GM12891 (cell line): ENCODE measurements around the gene BLM.

ENCODE experiments used
- PAX5 ChIP-seq: IDR thresholded peaks from 2 replicates; pipeline ENCODE4 v1.6.1; 2011; ENCODE audit warnings: low read length, moderate library complexity, mild to moderate bottlenecking; ENCODE audit not compliant: insufficient read depth, severe bottlenecking
- POLR2A ChIP-seq: IDR thresholded peaks from 2 replicates; pipeline ENCODE4 v1.6.1; 2011; ENCODE audit warnings: low read depth, low read length, control low read depth
- TAF1 ChIP-seq: IDR thresholded peaks from 2 replicates; pipeline ENCODE4 v1.6.1; 2011; ENCODE audit warnings: low read depth, low read length, control low read depth

- TF ChIP-seq POLR2A (no peak), PAX5 (no peak), TAF1 (no peak)
Measured at GRCh38 chr15:90840954-90841353, 123.8 kb downstream of the BLM start.
